Motor neuron (in vitro differentiated cells): ENCODE measurements around the gene SESN1. TPM values are rescaled to one million over a fixed set of nuclear protein-coding genes. Genes with fewer than 3 reads are reported as not detected.
"Not testable (repeated sequence)": the region's sequence is repeated elsewhere in the genome, so short reads cannot be mapped to it uniquely, and the experiment has no call there.

ENCODE experiments used
- ATAC-seq, 8 experiments: fragments of 200-7000 bp; cut with Tn5 transposase; replicated peaks in 6 of 8; 2 replicates each; pipeline ENCODE4 v1.8.0; 2021; ENCODE audit warnings: mild to moderate bottlenecking in 8 of 8, moderate library complexity in 8 of 8
- H3K27ac ChIP-seq, 2 donors: fragments of 250-450 bp; sonication (Bioruptor Pico); 2 replicates each; pipeline ENCODE4 v1.9.0; 2021; ENCODE audit warnings: antibody characterized with exemption in 2 of 2, mild to moderate bottlenecking in 2 of 2, moderate library complexity in 1 of 2
- H3K4me1 ChIP-seq, 2 donors: fragments of 250-450 bp; sonication (Bioruptor Pico); replicated peaks in 1 of 2; 2 replicates each; pipeline ENCODE4 v1.6.1; 2021; ENCODE audit warnings: antibody characterized with exemption in 2 of 2, mild to moderate bottlenecking in 2 of 2, moderate library complexity in 1 of 2
- H3K4me3 ChIP-seq, 5 donors: fragments of 250-450 bp; sonication (Bioruptor Pico); 2 replicates each; pipeline ENCODE4 v1.9.0; 2021; ENCODE audit warnings: antibody characterized with exemption in 5 of 5, mild to moderate bottlenecking in 5 of 5, moderate library complexity in 4 of 5
- WGBS, 10 experiments: fragments of 450-650 bp; shearing (Covaris generic); methylation state at CpG; one replicate each; pipeline ENCODE4 v1.0.0; 2022; 5-methylcytosine and 5-hydroxymethylcytosine counted together
- in situ Hi-C, 9 experiments: fragments of 400-800 bp; cut with MboI; loops; one replicate each; pipeline ENCODE4 v1.15.0; 2021; ENCODE audit warnings: low sequenced_read_pairs in 9 of 9, low pct_unique_long_range_greater_than_20kb in 2 of 9; ENCODE audit not compliant: unreplicated experiment in 9 of 9
- total RNA-seq, 8 experiments: library from RNA; unstranded; fragments of 300-600 nt; gene quantifications; 2 replicates each; pipeline versions ENCODE4 v1.2.3 to v1.2.4, GENCODE V29; 2022

SESN1 gene
- total RNA-seq, 8 experiments from 2014 or later, result 21.2 to 75.9 (median 36.5) TPM

DNA sequence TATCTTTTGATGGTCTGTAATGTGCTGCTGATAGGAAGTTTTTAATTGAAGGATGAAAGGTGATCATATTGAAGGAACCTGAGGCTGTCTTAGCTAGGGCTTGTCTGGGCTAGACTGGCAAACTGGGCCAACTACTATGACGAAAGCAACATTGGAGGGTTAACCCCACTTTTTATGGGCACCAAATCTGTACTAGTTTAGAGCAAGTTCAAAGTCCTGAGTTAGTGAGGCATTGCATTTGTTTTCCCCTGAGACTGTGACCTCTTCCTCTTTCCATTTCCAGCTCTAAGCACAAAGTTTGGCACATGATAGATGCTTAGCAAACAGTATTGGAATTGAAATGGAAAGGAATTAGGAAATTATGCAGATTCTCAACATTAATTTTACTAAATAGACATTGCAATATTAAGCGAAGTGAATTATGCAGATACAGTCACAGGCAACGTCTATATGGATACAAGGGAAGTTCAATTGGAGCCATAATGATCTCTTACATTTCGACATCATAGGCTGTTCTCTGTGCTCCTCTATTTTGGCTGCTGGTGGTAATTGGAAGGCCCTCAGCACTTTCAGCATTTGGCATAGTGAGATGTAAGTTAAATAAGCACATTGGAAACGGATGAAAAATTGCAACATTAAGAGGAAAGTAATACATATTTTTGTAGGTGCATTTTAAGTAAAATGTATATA lies 22.8 kb upstream of the SESN1 start:
- in situ Hi-C loops, result no loop called here
- no peak for ATAC-seq
- 31 to 100% (median 80%) methylated on average over 1 to 5 of the region's 5 CpGs; no CpG with 5 or more reads in 1 of the 10 experiments for WGBS, 10 experiments

DNA sequence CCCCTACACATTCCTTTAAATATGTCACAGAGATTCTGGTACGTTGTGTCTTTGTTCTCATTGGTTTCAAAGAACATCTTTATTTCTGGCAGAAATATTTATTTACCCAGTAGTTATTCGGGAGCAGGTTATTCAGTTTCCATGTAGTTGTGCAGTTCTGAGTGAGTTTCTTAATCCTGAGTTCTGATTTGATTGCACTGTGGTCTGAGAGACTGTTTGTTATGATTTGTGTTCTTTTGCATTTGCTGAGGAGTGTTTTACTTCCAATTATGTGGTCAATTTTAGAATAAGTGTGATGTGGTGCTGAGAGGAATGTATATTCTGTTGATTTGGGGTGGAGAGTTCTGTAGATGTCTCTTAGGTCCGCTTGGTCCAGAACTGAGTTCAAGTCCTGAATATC lies 18.0 kb upstream of the SESN1 start:
- H3K27ac ChIP-seq, ATAC-seq, H3K4me1 ChIP-seq, H3K4me3 ChIP-seq, in situ Hi-C loops: not testable (repeated sequence)
- 56 to 100% (median 90%) methylated on average over 1 to 3 of the region's 3 CpGs; no CpG with 5 or more reads in 1 of the 10 experiments for WGBS, 10 experiments

More for the DNA sequence above, 22.8 kb upstream of the SESN1 start:
- no peak overlapping the region for H3K27ac ChIP-seq
- peaks cover 2 to 3% of the 10 kb centered on the region in 2 donors for H3K4me1 ChIP-seq
- H3K4me3 ChIP-seq, result no peak overlapping the region

DNA sequence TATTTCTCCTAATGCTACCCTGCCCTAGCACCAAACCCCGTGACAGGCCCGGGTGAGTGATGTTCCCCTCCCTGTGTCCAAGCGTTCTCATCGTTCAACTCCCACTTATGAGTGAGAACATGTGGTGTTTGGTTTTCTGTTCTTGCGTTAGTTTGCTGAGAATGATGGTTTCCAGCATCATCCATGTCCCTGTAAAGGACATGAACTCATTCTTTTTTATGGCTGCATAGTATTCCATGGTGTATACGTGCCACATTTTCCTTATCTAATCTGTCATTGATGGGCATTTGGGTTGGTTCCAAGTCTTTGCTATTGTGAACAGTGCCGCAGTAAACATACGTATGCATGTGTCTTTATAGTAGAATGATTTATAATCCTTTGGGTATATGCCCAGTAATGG lies 15.0 kb upstream of the SESN1 start:
- ATAC-seq, H3K4me1 ChIP-seq, H3K4me3 ChIP-seq, in situ Hi-C loops, H3K27ac ChIP-seq: not testable (repeated sequence)
- WGBS, 10 experiments, result 90 to 100% (median 100%) methylated on average over 1 to 6 of the region's 8 CpGs; no CpG with 5 or more reads in 3 of the 10 experiments

DNA sequence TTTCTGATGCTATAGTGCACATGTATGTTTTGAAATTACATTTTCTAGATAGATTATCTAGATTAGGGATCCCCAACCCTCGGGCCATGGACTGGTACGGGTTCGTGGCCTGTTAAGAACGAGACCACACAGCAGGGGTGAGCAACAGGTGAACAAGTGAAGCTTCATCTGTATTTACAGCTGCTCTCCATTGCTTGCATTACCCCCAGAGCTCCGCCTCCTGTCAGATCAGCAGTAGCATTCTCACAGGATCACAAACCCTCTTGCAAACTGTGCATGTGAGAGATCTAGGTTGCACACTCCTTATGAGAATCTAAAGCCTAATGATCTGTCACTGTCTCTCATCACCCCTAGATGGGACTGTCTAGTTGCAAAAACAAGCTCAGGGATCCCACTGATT lies 11.0 kb upstream of the SESN1 start:
- ATAC-seq, result no peak
- in situ Hi-C loops, result no loop called here
- WGBS, 10 experiments, result 76 to 100% (median 98%) methylated on average over 1 to 5 of the region's 5 CpGs; no CpG with 5 or more reads in 2 of the 10 experiments
- no peaks in the 10 kb centered on the region for H3K4me1 ChIP-seq
- no peak overlapping the region for H3K27ac ChIP-seq
- H3K4me3 ChIP-seq, result no peak overlapping the region

DNA sequence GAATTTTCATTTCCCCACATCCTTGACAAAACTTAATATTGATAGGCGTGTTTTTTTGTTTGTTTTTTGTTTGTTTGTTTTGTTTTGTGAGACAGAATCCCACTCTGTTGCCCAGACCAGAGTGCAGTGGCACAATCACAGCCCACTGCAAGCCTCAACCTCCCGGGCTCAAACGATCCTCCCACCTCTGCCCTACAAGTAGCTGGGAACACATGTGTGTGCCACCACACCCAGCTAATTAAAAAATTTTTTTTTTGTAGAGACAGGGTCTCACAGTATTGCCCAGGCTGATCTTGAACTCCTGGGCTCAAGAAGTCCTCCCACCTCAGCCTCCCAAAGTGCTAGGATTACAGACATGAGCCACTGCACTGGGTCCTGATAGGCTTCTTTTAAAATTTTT lies 9.9 kb upstream of the SESN1 start:
- H3K4me1 ChIP-seq, result no peaks in the 10 kb centered on the region
- no peak overlapping the region for H3K27ac ChIP-seq
- no peak for ATAC-seq
- in situ Hi-C loops, result no loop called here
- 63 to 100% (median 91%) methylated on average over 1 to 3 of the region's 3 CpGs; no CpG with 5 or more reads in 2 of the 10 experiments for WGBS, 10 experiments
- H3K4me3 ChIP-seq, result no peak overlapping the region

- no peak overlapping the region for H3K27ac ChIP-seq
- H3K4me3 ChIP-seq, result no peak overlapping the region
- no peaks in the 10 kb centered on the region for H3K4me1 ChIP-seq
- ATAC-seq, result no peak
- in situ Hi-C loops, result no loop called here
Observed at GRCh38 chr6:109103942-109104341, 9.3 kb upstream of the SESN1 start.

DNA sequence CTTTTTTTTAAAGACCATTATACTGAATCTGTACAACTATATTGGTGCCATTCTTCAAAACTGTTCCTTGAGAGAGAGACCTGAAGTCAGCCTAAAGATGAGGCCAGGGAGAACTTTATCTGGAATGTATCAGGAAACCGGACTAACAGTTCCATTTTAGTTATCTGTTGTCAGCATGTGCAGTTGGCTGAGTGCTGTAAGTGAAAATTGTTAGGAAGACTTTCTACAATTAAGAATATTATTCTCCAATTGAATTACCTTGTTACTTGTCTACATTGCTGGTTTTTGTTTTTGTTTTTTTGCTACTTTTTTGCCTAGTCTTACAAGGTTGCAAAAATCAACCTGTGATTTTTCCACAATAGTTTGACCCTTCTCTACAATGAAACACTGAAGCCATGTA lies 8.1 kb upstream of the SESN1 start:
- no peak for ATAC-seq
- in situ Hi-C loops, result no loop called here
- H3K27ac ChIP-seq, result no peak overlapping the region
- H3K4me3 ChIP-seq, result no peak overlapping the region
- H3K4me1 ChIP-seq, result no peaks in the 10 kb centered on the region
- 11 to 100% (median 100%) methylated on average over 1 of the region's 1 CpG; no CpG with 5 or more reads in 1 of the 10 experiments for WGBS, 10 experiments

GRCh38 chr6:109097661-109098060 lies 3.0 kb upstream of the SESN1 start:
- Histone ChIP-seq H3K27ac (no peak overlapping the region), H3K4me3 (no peak overlapping the region), H3K4me1 (peaks cover 0 to 2% of the 10 kb centered on the region in 2 donors)
- in situ Hi-C loops, result loop anchor here in 2 of 9 experiments (25.0 kb wide), 2 partner anchors 260 to 560 kb away; partner anchors contain the start of gene ARMC2 (in 1 of the 2)
- 83 to 100% (median 100%) methylated on average over 1 of the region's 1 CpG; no CpG with 5 or more reads in 3 of the 10 experiments for WGBS, 10 experiments
- ATAC-seq, result no peak

DNA sequence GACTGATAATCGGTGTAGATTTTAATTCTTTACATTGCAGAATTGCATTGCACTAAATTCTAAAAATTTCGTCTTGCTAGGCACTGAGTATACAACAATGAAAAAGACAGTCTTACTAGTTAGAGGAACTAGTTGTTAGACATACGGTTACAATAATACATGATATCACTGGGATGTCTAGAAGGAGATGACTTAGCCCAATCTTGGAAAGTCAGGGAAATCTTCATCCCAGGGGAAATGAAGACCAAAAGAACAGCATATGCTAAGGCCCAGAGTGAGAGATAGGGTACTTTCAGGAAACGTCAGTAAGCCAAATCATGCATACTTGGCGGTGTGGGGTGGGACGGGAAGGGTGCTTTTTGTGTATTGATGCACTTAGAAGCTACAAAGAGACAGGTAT lies 1.6 kb upstream of the SESN1 start:
- ATAC-seq, result no peak
- WGBS, 10 experiments, result 15 to 74% (median 41%) methylated on average over 1 to 6 of the region's 6 CpGs
- Histone ChIP-seq H3K4me3 (peak overlapping the region; percentile 65 to 90 (median 78)), H3K27ac (no peak overlapping the region), H3K4me1 (peaks cover 0 to 12% of the 10 kb centered on the region in 2 donors)
- in situ Hi-C loops, result loop anchor here in 2 of 9 experiments (25.0 kb wide), 2 partner anchors 259 to 559 kb away; partner anchors contain the start of gene ARMC2 (in 1 of the 2)

DNA sequence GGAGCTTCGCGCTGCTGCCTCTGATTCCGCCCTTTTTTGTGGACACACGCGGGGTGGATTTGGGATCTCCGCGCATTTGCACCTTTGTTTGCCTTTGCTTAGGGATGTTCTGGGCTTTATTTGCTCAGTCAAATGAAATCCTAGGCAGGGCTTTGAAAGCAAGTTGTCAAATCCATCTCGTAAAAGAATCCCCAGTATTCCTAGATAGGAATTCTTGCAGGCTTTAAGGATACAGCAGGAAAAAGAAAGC lies 1.1 kb upstream of the SESN1 start:
- 0 to 13% (median 0%) methylated on average over 1 to 8 of the region's 8 CpGs for WGBS, 10 experiments
- H3K4me3 ChIP-seq, result peak overlapping the region; percentile 65 to 90 (median 78)
- ATAC-seq, result no peak
- peaks cover 0 to 12% of the 10 kb centered on the region in 2 donors for H3K4me1 ChIP-seq
- peak overlapping the region; percentile 89 to 92 for H3K27ac ChIP-seq
- in situ Hi-C loops, result loop anchor here in 2 of 9 experiments (25.0 kb wide), 2 partner anchors 258 to 558 kb away; partner anchors contain the start of gene ARMC2 (in 1 of the 2)

- peaks cover 0 to 12% of the 10 kb centered on the region in 2 donors for H3K4me1 ChIP-seq
- H3K27ac ChIP-seq, result peak within 1 kb of the TSS; percentile 89 to 92
- 0 to 3% (median 0%) methylated on average over 3 to 17 of the region's 49 CpGs; no CpG with 5 or more reads in 3 of the 10 experiments for WGBS, 10 experiments
- ATAC-seq, result peak; percentile 56 to 86 (median 74)
- H3K4me3 ChIP-seq, result peak within 1 kb of the TSS; percentile 65 to 90 (median 78)
- in situ Hi-C loops, result loop anchor here in 2 of 9 experiments (25.0 kb wide), 2 partner anchors 258 to 558 kb away; partner anchors contain the start of gene ARMC2 (in 1 of the 2)
Observed at GRCh38 chr6:109095036-109095834, 589 bp upstream of the SESN1 start, which contains the start of gene CEP57L1. Gene CEP57L1 (plus strand): TSS chr6:109095507. CDS start chr6:109145222, 49,715 bp downstream.

DNA sequence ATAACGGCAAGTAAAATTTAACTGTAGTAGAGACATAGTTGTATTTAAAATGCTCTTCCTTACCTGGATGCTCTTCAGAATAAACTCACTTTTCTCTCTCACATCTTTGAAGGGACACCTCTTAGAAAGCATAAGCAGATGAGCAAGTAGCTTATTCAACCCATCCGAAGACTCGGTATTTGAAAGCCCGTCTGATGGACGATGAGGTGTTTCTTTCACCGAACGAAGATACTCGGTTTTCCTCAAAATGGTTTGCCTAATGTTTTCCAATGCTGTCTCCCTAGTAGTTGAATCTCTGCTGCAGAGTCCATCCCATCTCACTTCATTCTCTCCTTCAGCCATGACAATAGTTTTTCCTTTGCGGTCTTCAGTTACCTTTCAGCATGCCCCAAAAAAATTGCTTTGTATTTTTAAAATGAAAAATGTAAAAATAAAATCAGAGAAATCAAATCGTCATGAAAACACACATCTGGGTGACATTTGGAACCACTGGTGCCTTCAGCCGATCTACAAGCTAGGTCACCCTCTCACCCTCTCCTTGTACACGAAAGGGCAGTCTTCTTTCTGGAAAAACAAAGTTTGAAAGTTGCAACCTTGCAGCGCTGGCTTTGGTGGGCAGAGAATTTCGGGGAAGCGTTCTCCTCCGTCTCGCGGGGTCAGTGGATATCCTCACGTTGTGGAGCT lies 772 bp downstream of the SESN1 start:
- Histone ChIP-seq H3K4me1 (peaks cover 9 to 25% of the 10 kb centered on the region in 2 donors), H3K4me3 (peak overlapping the region; percentile 65 to 90 (median 78)), H3K27ac (no peak overlapping the region)
- WGBS, 10 experiments, result 0 to 10% (median 1%) methylated on average over 2 to 12 of the region's 19 CpGs; no CpG with 5 or more reads in 1 of the 10 experiments
- no peak for ATAC-seq
- in situ Hi-C loops, result loop anchor here in 2 of 9 experiments (25.0 kb wide), 2 partner anchors 257 to 557 kb away; partner anchors contain the start of gene ARMC2 (in 1 of the 2)
